GM21825 (cell line): ENCODE results near the gene CNNM2.
"Not testable (repeated sequence)": the region's sequence is repeated elsewhere in the genome, so short reads cannot be mapped to it uniquely, and the experiment has no call there.

Experiments
- ATAC-seq: cut with Tn5 transposase; IDR thresholded peaks from one replicate; pipeline ENCODE4 v1.9.1; 2021; ENCODE audit warnings: mild to moderate bottlenecking, moderate library complexity; ENCODE audit not compliant: unreplicated experiment

The CNNM2 gene

GRCh38 chr10:102923601-102924000 lies 5.5 kb downstream of the CNNM2 start:
- no peak for ATAC-seq

GRCh38 chr10:102926842-102927241 lies 8.7 kb downstream of the CNNM2 start:
- no peak for ATAC-seq

- ATAC-seq, result no peak
Observed at GRCh38 chr10:102927311-102928010, 9.4 kb downstream of the CNNM2 start.

- ATAC-seq, result not testable (repeated sequence)
Observed at GRCh38 chr10:102928442-102928841, 10.3 kb downstream of the CNNM2 start.

GRCh38 chr10:102930720-102931119 lies 12.6 kb downstream of the CNNM2 start:
- ATAC-seq, result no peak

- ATAC-seq, result no peak
Observed at GRCh38 chr10:102931643-102932042, 13.5 kb downstream of the CNNM2 start.

- ATAC-seq, result no peak
Observed at GRCh38 chr10:102935505-102935904, 17.4 kb downstream of the CNNM2 start.

GRCh38 chr10:102935939-102936605 lies 18.0 kb downstream of the CNNM2 start:
- no peak for ATAC-seq

- no peak for ATAC-seq
Observed at GRCh38 chr10:102941401-102941800, 23.3 kb downstream of the CNNM2 start.

GRCh38 chr10:102945449-102945848 lies 27.4 kb downstream of the CNNM2 start:
- ATAC-seq, result no peak

GRCh38 chr10:102945962-102946361 lies 27.9 kb downstream of the CNNM2 start:
- ATAC-seq, result no peak

- no peak for ATAC-seq
Observed at GRCh38 chr10:102946992-102947391, 28.9 kb downstream of the CNNM2 start.

GRCh38 chr10:102948176-102948575 lies 30.1 kb downstream of the CNNM2 start:
- no peak for ATAC-seq

GRCh38 chr10:102948786-102949185 lies 30.7 kb downstream of the CNNM2 start:
- no peak for ATAC-seq

GRCh38 chr10:102949916-102950315 lies 31.8 kb downstream of the CNNM2 start:
- no peak for ATAC-seq

- no peak for ATAC-seq
Observed at GRCh38 chr10:102951316-102951715, 33.2 kb downstream of the CNNM2 start.

GRCh38 chr10:102959360-102959759 lies 41.3 kb downstream of the CNNM2 start:
- no peak for ATAC-seq

GRCh38 chr10:102960157-102960556 lies 42.1 kb downstream of the CNNM2 start:
- ATAC-seq, result no peak

- ATAC-seq, result no peak
Observed at GRCh38 chr10:102962267-102962666, 44.2 kb downstream of the CNNM2 start.

- no peak for ATAC-seq
Observed at GRCh38 chr10:102962951-102963755, 45.1 kb downstream of the CNNM2 start.

- ATAC-seq, result no peak
Observed at GRCh38 chr10:102963756-102964025, 45.6 kb downstream of the CNNM2 start.

- not testable (repeated sequence) for ATAC-seq
Observed at GRCh38 chr10:102964064-102964463, 46.0 kb downstream of the CNNM2 start.
